HTR-8/SVneo (cell line): ENCODE data around the gene SPACA4.
"Not testable (repeated sequence)": the region's sequence is repeated elsewhere in the genome, so short reads cannot be mapped to it uniquely, and the experiment has no call there.

Experiments
- DNase-seq: peaks from one replicate; pipeline ENCODE4 v3.0.0; 2011; ENCODE audit warnings: low spot score, mixed read lengths; ENCODE audit not compliant: insufficient read length
- FAIRE-seq: peaks from 2 replicates; lab custom pipeline; 2011; peaks lifted over from hg19 to GRCh38; lab: Jason Lieb, UNC

The SPACA4 gene, protein sequence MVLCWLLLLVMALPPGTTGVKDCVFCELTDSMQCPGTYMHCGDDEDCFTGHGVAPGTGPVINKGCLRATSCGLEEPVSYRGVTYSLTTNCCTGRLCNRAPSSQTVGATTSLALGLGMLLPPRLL

GRCh38 chr19:48606463-48607358 is at the start of gene SPACA4:
SPACA4 (plus strand) TSS chr19:48606742; CDS start chr19:48606979, 237 bp downstream.
- DNase-seq, result no peak
- FAIRE-seq, result no peak

DNA sequence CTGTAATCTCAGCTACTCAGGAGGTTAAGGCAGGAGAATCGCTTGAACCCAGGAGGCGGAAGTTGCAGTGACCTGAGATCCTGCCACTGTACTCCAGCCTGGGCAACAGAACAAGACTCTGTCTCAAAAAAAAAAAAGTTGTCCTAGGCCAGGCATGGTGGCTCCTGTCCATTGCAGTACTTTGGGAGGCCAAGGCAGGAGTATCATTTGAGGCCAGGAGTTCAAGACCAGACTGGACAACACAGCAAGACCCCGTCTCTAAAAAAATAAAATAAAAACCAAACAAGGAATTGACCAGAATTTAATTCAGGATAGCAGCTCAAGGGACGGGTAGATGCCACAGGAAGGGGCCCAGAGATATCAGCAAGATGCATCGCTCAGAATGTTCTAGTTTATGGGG is 49.7 kb upstream of the SPACA4 start:
- no peak for DNase-seq
- no peak for FAIRE-seq

DNA sequence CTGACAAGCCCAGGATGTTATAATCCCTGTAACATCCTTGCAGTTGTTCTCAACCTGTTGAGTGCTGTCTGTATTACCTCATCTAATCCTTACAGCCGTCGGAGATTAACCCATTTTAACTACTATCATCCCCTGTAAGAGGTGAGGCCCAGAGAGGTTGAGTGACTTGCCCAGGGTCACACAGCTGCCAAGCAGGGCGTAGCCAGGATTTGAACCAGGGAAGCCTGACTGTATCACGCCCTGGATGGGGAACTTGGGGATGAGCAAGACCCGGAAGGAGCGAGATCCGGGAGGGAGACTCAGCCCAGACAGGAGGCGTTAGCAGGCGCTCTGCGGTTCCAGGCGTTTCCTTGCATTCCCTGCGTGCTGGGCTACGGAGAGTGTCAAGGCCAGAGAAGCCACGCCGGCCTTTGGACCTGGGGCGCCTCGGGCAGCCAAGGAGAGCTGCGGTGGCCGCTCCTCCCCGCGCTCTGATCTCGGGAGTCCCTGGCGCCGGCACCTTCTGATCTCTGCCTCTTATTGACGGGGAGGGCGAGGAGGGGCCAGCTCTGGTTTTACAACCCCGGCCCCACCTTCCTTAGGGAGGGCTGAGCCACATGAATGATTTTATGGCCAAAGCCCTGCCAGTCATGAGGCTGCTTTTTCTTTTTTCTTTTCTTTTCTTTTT is 48.4 kb upstream of the SPACA4 start:
- FAIRE-seq, result no peak
- DNase-seq, result no peak

- DNase-seq, result no peak
- FAIRE-seq, result no peak
These were observed 46.4 kb upstream of the SPACA4 start for GRCh38 chr19:48560095-48560530.

- DNase-seq (no peak), FAIRE-seq (no peak)
These were observed 45.1 kb upstream of the SPACA4 start for GRCh38 chr19:48561412-48561811.

DNA sequence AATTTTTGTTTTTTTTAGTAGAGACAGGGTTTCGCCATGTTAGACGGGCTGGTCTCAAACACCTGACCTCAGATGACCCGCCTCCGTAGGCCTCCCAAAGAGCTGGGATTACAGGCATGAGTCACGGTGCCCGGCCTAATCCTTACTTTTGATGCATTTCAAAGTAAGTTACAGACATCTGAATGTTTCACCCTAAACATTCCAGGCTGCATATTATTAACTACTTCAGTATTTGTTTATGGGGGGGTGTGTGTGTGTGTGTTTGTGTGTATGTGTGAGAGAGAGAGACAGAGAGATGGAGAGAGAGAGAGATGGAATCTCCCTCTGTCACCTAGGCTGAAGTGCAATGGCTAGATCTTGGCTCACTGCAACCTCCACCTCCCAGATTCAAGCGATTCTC is 41.5 kb upstream of the SPACA4 start:
- FAIRE-seq (peak; percentile 26), DNase-seq (no peak)

DNA sequence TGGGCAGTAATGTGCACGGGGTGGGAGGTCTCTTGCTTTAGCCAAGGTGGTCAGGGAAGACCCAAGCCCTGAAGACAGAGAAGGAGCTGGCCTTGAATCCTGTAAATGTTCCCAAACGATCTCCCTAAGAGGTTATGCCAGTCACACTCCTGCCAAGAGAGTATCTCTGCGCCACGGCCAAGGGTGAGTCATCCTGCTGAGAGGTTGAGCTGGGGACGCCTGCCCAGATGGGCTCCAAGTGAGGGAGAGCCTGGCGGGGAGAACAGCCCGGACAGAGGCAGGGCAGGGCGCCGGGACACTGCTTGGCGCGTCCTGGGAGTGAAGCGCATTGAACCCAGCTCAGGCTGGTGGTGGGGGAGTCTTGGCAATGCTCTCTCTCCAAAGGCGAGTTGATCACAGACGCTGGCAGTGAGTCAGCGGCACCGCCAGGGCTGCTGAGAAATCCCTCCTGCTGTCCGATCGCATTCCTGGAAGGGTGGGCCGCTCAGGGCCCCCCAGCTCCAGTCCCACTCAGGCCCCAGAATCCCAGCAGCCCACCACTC is 38.1 kb upstream of the SPACA4 start:
- DNase-seq, result peak; percentile 86
- peak; percentile 65 for FAIRE-seq

DNA sequence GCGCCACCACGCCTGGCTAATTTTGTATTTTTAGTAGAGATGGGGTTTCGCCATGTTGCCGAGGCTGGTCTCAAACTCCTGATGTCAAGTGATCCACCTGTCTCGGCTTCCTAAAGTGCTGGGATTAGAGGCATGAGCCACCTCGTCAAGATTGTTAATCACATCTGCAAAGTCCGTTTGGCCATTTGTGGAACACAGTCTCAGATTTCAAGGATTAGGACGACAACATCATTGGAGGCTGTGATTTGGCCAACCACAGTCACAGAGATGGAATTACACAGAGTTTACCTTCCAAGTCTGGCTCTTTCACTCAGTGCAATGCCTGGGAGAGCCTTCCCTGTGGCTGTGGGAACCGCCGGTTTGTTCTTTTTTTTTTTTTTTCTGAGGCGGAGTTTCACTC is 36.7 kb upstream of the SPACA4 start:
- DNase-seq (no peak), FAIRE-seq (no peak)

DNA sequence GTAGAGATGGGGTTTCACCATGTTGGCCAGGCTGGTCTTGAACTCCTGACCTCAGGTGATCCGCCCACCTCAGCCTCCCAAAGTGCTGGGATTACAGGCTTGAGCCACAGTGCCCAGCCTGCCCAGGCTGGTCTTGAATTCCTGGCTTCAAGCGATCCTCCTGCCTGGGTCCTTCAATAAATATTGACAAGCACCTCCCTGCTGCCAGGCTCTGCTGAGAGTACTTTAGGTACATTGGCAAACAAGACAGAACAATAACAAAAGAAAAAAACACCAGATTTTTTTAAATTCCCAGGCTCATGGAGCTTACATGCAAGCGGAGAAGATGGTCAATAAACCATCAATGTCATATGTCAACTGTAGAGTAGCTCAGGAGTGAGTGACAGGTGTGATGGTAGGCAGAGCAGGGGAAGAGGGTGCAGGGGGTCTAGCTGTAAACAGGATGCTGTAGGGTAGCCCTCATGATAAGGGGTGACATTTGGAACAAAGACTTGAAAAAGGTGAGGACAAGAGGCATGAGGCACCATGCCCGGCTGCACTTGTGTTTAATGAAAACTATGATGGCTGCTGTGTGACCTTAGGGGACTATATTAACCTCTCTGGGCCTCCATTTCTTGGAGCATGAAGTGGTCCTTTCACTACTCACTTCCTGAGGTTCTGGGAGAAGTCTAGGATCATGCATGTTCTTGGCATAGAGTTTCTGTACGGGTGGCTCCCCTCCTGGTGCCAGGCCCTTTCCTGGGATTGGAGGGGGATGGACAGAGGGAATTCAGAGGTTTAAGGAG is 35.0 kb upstream of the SPACA4 start:
- DNase-seq, result no peak

GRCh38 chr19:48573163-48573505 is 33.4 kb upstream of the SPACA4 start:
- FAIRE-seq, result no peak
- no peak for DNase-seq

More for the DNA sequence above, 35.0 kb upstream of the SPACA4 start:
- FAIRE-seq, result no peak

DNA sequence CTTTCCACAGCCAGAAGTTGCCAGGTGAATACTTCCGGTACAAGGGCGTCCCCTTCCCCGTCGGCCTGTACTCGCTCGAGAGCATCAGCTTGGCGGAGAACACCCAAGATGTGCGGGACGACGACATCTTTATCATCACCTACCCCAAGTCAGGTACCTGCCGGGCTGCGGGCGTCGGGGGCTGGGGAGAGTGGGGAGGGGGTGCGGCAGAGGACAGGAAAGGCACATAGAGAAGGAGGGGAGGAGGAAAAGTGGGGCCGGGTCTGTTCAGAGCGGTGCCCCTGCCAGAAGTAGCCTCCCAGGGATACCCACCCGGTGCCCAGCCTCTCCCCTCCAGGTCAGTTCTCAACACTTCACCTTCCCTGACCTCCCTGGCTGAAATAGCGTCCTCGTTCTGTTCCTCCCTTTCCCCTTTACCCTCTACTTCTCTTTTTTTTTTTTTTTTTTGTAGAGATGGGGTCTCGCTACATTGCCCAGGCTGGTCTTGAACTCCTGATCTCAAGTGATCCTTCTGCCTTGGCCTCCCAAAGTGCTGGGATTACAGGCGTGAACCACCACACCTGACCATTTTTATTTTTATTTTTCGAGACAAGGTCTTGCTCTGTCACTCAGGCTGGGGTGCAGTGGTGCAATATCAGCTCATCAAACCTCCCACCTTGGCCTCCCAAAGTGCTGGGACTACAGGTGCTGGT is 30.5 kb upstream of the SPACA4 start:
- FAIRE-seq (no peak), DNase-seq (no peak)

GRCh38 chr19:48577908-48578307 is 28.6 kb upstream of the SPACA4 start:
- DNase-seq, FAIRE-seq: not testable (repeated sequence)

DNA sequence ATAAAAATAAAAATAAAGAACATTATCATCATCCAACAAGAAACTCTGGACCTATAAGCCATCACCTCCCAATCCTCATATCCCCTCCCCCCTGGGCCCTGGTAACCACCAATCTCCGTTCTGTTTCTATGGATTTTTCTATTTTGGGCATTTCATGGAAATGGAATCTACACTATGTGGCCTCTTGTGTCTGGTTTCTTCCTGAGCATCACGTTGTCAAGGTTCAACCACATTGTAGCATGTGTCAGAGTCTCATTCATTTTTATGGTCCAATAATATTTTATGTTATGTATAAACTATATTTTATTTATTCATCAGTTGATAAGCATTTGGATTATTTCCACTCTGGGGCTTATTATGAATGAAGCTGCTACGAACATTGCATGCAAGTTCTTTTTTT is 27.7 kb upstream of the SPACA4 start:
- no peak for FAIRE-seq
- no peak for DNase-seq

- DNase-seq (no peak), FAIRE-seq (no peak)
These were observed 24.4 kb upstream of the SPACA4 start for GRCh38 chr19:48582168-48582567.

- no peak for FAIRE-seq
- DNase-seq, result no peak
These were observed 19.2 kb upstream of the SPACA4 start for GRCh38 chr19:48587387-48587786.

- DNase-seq (peak; percentile 85), FAIRE-seq (peak; percentile 84)
These were observed 17.7 kb upstream of the SPACA4 start for GRCh38 chr19:48588670-48589401.

DNA sequence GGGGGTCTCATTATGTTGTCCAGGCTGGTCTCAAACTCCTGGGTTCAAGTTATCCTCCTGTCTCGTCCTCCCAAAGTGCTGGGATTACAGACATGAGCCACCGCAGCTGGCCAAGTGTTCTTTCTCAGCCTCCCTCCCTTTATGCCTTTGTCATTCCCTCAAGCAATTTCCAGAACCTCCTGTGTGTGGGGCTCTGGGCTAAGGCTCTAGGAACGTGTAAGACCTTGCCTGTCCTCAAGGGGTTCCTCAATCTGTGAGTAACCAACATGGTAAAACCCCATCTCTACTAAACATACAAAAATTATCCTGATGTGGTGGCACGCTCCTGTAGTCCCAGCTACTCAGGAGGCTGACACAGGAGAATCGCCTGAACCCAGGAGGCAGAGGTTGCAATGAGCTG is 15.5 kb upstream of the SPACA4 start:
- no peak for FAIRE-seq
- DNase-seq, result no peak

GRCh38 chr19:48595171-48595570 is 11.4 kb upstream of the SPACA4 start:
- FAIRE-seq (no peak), DNase-seq (no peak)

DNA sequence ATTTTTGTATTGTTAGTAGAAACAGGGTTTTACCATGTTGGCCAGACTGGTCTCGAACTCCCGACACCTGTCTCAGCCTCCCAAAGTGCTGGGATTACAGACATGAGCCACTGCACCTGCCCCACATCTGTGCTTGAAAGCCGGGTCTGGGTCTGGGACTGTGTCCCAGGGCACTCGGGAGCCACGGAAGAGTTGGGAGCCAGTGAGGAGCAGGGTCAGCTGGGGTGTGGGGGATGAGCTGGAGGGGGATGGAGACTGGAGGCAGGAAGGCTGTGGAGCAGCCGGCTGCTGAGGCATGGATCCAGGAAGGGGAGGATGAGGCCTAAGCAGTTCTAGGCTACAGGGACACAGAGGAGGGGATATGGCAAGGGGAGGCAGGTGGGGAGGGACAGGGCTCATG is 10.7 kb upstream of the SPACA4 start:
- no peak for FAIRE-seq
- DNase-seq, result no peak
